Measurements from ENCODE around the gene SLK. TPM values are rescaled to one million over a fixed set of nuclear protein-coding genes. Genes with fewer than 3 reads are reported as not detected.

The SLK gene
- total RNA-seq, 1 donor from 2014 or later: 27.5 TPM

DNA sequence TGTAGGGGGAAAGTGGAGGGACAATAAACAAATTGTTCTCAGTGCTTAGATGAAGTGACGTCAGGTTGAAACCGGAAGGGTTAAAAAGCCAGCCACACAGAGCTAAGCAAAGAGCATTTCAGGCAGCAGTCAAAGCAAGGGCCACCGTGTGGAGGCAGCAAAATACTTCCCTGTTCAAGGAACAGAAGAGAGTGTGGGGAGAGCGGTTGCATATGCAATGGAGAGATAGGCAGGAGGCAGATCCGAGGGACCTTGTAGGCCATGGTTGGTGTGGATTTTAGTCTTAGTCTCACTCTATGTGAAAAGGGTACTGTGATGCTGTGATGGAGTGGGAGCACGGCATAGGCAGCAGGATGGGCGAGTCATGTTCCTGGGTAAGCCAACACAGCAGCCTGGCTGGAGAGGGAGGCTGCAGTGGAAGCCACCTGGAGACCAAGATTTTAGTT, 45.2 kb upstream of the SLK start:
- H3K79me2 ChIP-seq (ENCODE audit: insufficient read depth, low read length): peaks cover 9% of the 10 kb centered on the region
- H3K4me1 Mint-ChIP-seq (ENCODE audit: low read depth, unreplicated experiment): peaks cover 8% of the 10 kb centered on the region
- H3K36me3 ChIP-seq (ENCODE audit: insufficient read depth, low read length): no peaks in the 10 kb centered on the region
- H3K36me3 Mint-ChIP-seq (ENCODE audit: low read depth, unreplicated experiment): no peaks in the 10 kb centered on the region
- H3K4me3 ChIP-seq (ENCODE audit: insufficient read depth, low read depth, low read length): no peak overlapping the region
- H3K9ac ChIP-seq (ENCODE audit: low read length): no peak overlapping the region
- H3K27me3 ChIP-seq (ENCODE audit: insufficient read depth, low read length): no peaks in the 10 kb centered on the region
- no peak overlapping the region for H3K27ac Mint-ChIP-seq (ENCODE audit: unreplicated experiment)
- no peaks in the 10 kb centered on the region for H3K9me3 ChIP-seq (ENCODE audit: insufficient read depth, low read depth, low read length)
- H3K4me3 Mint-ChIP-seq (ENCODE audit: unreplicated experiment): no peak overlapping the region
- H3K9me3 Mint-ChIP-seq (ENCODE audit: unreplicated experiment): no peaks in the 10 kb centered on the region
- H3K4me2 ChIP-seq (ENCODE audit: low read length): peak overlapping the region; percentile 17
- no peaks in the 10 kb centered on the region for H3K27me3 Mint-ChIP-seq (ENCODE audit: low read depth, unreplicated experiment)
- peak overlapping the region; percentile 58 for H2AFZ ChIP-seq (ENCODE audit: low read depth, low read length)
- no peaks in the 10 kb centered on the region for H4K20me1 ChIP-seq (ENCODE audit: insufficient read depth, low read length)
- H3K27ac ChIP-seq (ENCODE audit: low read depth, low read length): no peak overlapping the region
- DNase-seq (ENCODE audit: low read depth) (no peak), FAIRE-seq (no peak)
- peaks cover 17% of the 10 kb centered on the region for H3K4me1 ChIP-seq (ENCODE audit: insufficient read depth, low read length)
- TF ChIP-seq EZH2 (IDR thresholded peaks at IDR 0.05; ENCODE audit: insufficient read depth, low read length): no peak
- TF ChIP-seq, protein P1, sequence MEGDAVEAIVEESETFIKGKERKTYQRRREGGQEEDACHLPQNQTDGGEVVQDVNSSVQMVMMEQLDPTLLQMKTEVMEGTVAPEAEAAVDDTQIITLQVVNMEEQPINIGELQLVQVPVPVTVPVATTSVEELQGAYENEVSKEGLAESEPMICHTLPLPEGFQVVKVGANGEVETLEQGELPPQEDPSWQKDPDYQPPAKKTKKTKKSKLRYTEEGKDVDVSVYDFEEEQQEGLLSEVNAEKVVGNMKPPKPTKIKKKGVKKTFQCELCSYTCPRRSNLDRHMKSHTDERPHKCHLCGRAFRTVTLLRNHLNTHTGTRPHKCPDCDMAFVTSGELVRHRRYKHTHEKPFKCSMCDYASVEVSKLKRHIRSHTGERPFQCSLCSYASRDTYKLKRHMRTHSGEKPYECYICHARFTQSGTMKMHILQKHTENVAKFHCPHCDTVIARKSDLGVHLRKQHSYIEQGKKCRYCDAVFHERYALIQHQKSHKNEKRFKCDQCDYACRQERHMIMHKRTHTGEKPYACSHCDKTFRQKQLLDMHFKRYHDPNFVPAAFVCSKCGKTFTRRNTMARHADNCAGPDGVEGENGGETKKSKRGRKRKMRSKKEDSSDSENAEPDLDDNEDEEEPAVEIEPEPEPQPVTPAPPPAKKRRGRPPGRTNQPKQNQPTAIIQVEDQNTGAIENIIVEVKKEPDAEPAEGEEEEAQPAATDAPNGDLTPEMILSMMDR (IDR thresholded peaks at IDR 0.05; ENCODE audit: insufficient read depth, low read depth, low read length): no peak

DNA sequence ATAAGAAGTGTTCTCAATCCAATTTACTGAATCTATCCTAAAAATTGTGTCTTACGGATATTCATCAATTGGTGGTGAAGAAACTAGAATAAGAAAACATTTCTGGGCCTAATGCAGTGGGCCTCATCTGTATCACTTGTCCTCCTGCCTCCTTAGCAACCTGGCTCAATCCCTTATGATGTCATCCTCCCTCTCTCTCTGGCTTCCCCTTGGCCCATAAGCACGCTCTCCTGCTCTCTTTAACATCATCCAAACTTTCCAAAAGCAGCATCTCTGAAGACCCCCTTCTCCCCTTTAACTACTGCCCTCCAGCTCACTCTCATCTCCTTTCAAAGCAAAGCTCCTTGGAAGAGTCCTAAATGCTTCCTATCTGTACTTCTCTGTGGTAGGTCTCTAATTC, 44.3 kb upstream of the SLK start:
- Histone ChIP-seq H3K27ac (ENCODE audit: low read depth, low read length) (no peak overlapping the region), H3K36me3 (ENCODE audit: insufficient read depth, low read length) (no peaks in the 10 kb centered on the region)
- FAIRE-seq: no peak

DNA sequence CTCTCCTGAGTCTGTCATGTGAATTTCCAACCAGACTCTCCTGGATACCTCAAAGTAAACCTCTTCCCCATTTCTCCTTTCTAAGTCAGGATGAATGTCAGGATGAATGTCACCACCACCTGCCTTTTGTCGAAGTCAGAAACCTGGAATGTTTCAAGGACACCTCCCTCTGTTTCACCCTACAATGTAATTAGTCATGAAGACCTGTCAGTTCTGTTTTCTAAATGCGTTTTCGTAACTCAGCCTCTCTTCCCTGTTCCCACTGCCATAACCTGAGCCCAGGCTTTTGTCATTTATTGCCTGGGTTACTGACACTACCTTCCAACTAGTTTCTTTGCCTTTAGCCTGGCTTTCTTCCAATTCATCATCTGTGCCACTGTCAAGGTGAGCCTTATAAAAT, 43.4 kb upstream of the SLK start:
- Mint-ChIP-seq H3K4me3 (ENCODE audit: unreplicated experiment) (no peak overlapping the region), H3K36me3 (ENCODE audit: low read depth, unreplicated experiment) (no peaks in the 10 kb centered on the region), H3K27ac (ENCODE audit: unreplicated experiment) (no peak overlapping the region), H3K9me3 (ENCODE audit: unreplicated experiment) (no peaks in the 10 kb centered on the region), H3K4me1 (ENCODE audit: low read depth, unreplicated experiment) (peaks cover 6% of the 10 kb centered on the region), H3K27me3 (ENCODE audit: low read depth, unreplicated experiment) (no peaks in the 10 kb centered on the region)
- Histone ChIP-seq H3K27ac (ENCODE audit: low read depth, low read length) (no peak overlapping the region), H4K20me1 (ENCODE audit: insufficient read depth, low read length) (no peaks in the 10 kb centered on the region), H3K79me2 (ENCODE audit: insufficient read depth, low read length) (no peaks in the 10 kb centered on the region), H2AFZ (ENCODE audit: low read depth, low read length) (no peak overlapping the region), H3K36me3 (ENCODE audit: insufficient read depth, low read length) (no peaks in the 10 kb centered on the region), H3K9ac (ENCODE audit: low read length) (no peak overlapping the region), H3K4me2 (ENCODE audit: low read length) (no peak overlapping the region), H3K4me3 (ENCODE audit: insufficient read depth, low read depth, low read length) (no peak overlapping the region), H3K27me3 (ENCODE audit: insufficient read depth, low read length) (no peaks in the 10 kb centered on the region), H3K4me1 (ENCODE audit: insufficient read depth, low read length) (peaks cover 5% of the 10 kb centered on the region), H3K9me3 (ENCODE audit: insufficient read depth, low read depth, low read length) (no peaks in the 10 kb centered on the region)
- DNase-seq (ENCODE audit: low read depth) (no peak), FAIRE-seq (no peak)
- no peak for TF ChIP-seq EZH2 (IDR thresholded peaks at IDR 0.05; ENCODE audit: insufficient read depth, low read length)
- TF ChIP-seq, protein P1 (IDR thresholded peaks at IDR 0.05; ENCODE audit: insufficient read depth, low read depth, low read length): no peak

More for the DNA sequence above, 44.3 kb upstream of the SLK start:
- Histone ChIP-seq H3K9me3 (ENCODE audit: insufficient read depth, low read depth, low read length) (no peaks in the 10 kb centered on the region), H3K79me2 (ENCODE audit: insufficient read depth, low read length) (peaks cover under 1% of the 10 kb centered on the region), H3K4me3 (ENCODE audit: insufficient read depth, low read depth, low read length) (no peak overlapping the region), H3K4me2 (ENCODE audit: low read length) (no peak overlapping the region), H3K27me3 (ENCODE audit: insufficient read depth, low read length) (no peaks in the 10 kb centered on the region), H3K4me1 (ENCODE audit: insufficient read depth, low read length) (peaks cover 8% of the 10 kb centered on the region), H4K20me1 (ENCODE audit: insufficient read depth, low read length) (no peaks in the 10 kb centered on the region), H2AFZ (ENCODE audit: low read depth, low read length) (no peak overlapping the region), H3K9ac (ENCODE audit: low read length) (no peak overlapping the region)
- no peaks in the 10 kb centered on the region for H3K36me3 Mint-ChIP-seq (ENCODE audit: low read depth, unreplicated experiment)
- no peak overlapping the region for H3K4me3 Mint-ChIP-seq (ENCODE audit: unreplicated experiment)
- H3K9me3 Mint-ChIP-seq (ENCODE audit: unreplicated experiment): no peaks in the 10 kb centered on the region
- TF ChIP-seq, protein P1 (IDR thresholded peaks at IDR 0.05; ENCODE audit: insufficient read depth, low read depth, low read length): no peak
- no peak for TF ChIP-seq EZH2 (IDR thresholded peaks at IDR 0.05; ENCODE audit: insufficient read depth, low read length)
- no peaks in the 10 kb centered on the region for H3K27me3 Mint-ChIP-seq (ENCODE audit: low read depth, unreplicated experiment)
- H3K27ac Mint-ChIP-seq (ENCODE audit: unreplicated experiment): no peak overlapping the region
- no peak for DNase-seq (ENCODE audit: low read depth)
- peaks cover 8% of the 10 kb centered on the region for H3K4me1 Mint-ChIP-seq (ENCODE audit: low read depth, unreplicated experiment)
